Measurements from ENCODE around the gene ATXN8OS. TPM values are rescaled to one million over a fixed set of nuclear protein-coding genes. Genes with fewer than 3 reads are reported as not detected.

ATXN8OS gene
- total and polyA plus RNA-seq, 7 experiments from 2014 or later = not detected

- Mint-ChIP-seq H3K36me3 (no peaks in the 10 kb centered on the region), H3K4me1 (no peaks in the 10 kb centered on the region), H3K27ac (no peak overlapping the region), H3K9me3 (peaks cover 0 to 27% (median 6%) of the 10 kb centered on the region in 11 donors), H3K27me3 (no peaks in the 10 kb centered on the region), H3K4me3 (no peak overlapping the region)
- no peak overlapping the region for H3K27ac ChIP-seq (ENCODE audit: low read depth, low read length)
- intact Hi-C loops (cut with micrococcal nuclease) = no loop called here
- POLR2A ChIA-PET = no interaction called here
- DNase-seq (no peak), ATAC-seq (no peak)
- H3K36me3 ChIP-seq (ENCODE audit: control insufficient read depth in 2 of 3, insufficient read depth in 3 of 3, low read length in 3 of 3) = no peaks in the 10 kb centered on the region
- no peaks in the 10 kb centered on the region for H3K27me3 ChIP-seq (ENCODE audit: control insufficient read depth in 2 of 2, insufficient read depth in 2 of 2, low read length in 2 of 2)
- H3K9me3 ChIP-seq (ENCODE audit: control insufficient read depth in 2 of 3, low read length in 3 of 3) = no peaks in the 10 kb centered on the region
- H3K4me1 ChIP-seq (ENCODE audit: control insufficient read depth in 2 of 2, insufficient read depth in 2 of 2, low read length in 2 of 2) = no peaks in the 10 kb centered on the region
- CTCF ChIA-PET = no interaction called here
- H3K4me3 ChIP-seq (ENCODE audit: low read length) = no peak overlapping the region
Measured at GRCh38 chr13:70170689-70171088, 63.1 kb downstream of the ATXN8OS start.

GRCh38 chr13:70171151-70171550 is 63.5 kb downstream of the ATXN8OS start:
- Mint-ChIP-seq H3K27ac (no peak overlapping the region), H3K9me3 (peaks cover 0 to 27% (median 6%) of the 10 kb centered on the region in 11 donors), H3K4me1 (no peaks in the 10 kb centered on the region), H3K4me3 (no peak overlapping the region), H3K27me3 (no peaks in the 10 kb centered on the region), H3K36me3 (no peaks in the 10 kb centered on the region)
- H3K4me1 ChIP-seq (ENCODE audit: control insufficient read depth in 2 of 2, insufficient read depth in 2 of 2, low read length in 2 of 2) = no peaks in the 10 kb centered on the region
- H3K27ac ChIP-seq (ENCODE audit: low read depth, low read length) = no peak overlapping the region
- intact Hi-C loops (cut with micrococcal nuclease) = no loop called here
- H3K9me3 ChIP-seq (ENCODE audit: control insufficient read depth in 2 of 3, low read length in 3 of 3) = no peaks in the 10 kb centered on the region
- no peak overlapping the region for H3K4me3 ChIP-seq (ENCODE audit: low read length)
- DNase-seq (no peak), ATAC-seq (no peak)
- ChIA-PET POLR2A (no interaction called here), CTCF (no interaction called here)
- no peaks in the 10 kb centered on the region for H3K27me3 ChIP-seq (ENCODE audit: control insufficient read depth in 2 of 2, insufficient read depth in 2 of 2, low read length in 2 of 2)
- no peaks in the 10 kb centered on the region for H3K36me3 ChIP-seq (ENCODE audit: control insufficient read depth in 2 of 3, insufficient read depth in 3 of 3, low read length in 3 of 3)

GRCh38 chr13:70172946-70173597 is 65.4 kb downstream of the ATXN8OS start:
- H3K36me3 Mint-ChIP-seq = no peaks in the 10 kb centered on the region

GRCh38 chr13:70173598-70173959 is 66.0 kb downstream of the ATXN8OS start:
- POLR2A ChIA-PET = no interaction called here

More at GRCh38 chr13:70172946-70173597, 65.4 kb downstream of the ATXN8OS start:
- Mint-ChIP-seq H3K4me3 (no peak overlapping the region), H3K27ac (no peak overlapping the region), H3K27me3 (no peaks in the 10 kb centered on the region), H3K9me3 (peaks cover 0 to 34% (median 6%) of the 10 kb centered on the region in 11 donors), H3K4me1 (no peaks in the 10 kb centered on the region)
- H3K36me3 ChIP-seq (ENCODE audit: control insufficient read depth in 2 of 3, insufficient read depth in 3 of 3, low read length in 3 of 3) = no peaks in the 10 kb centered on the region
- no peak for DNase-seq
- ATAC-seq = no peak
- no peak overlapping the region for H3K27ac ChIP-seq (ENCODE audit: low read depth, low read length)
- no peaks in the 10 kb centered on the region for H3K9me3 ChIP-seq (ENCODE audit: control insufficient read depth in 2 of 3, low read length in 3 of 3)
- ChIA-PET POLR2A (no interaction called here), CTCF (no interaction called here)
- intact Hi-C loops (cut with micrococcal nuclease) = no loop called here
- H3K27me3 ChIP-seq (ENCODE audit: control insufficient read depth in 2 of 2, insufficient read depth in 2 of 2, low read length in 2 of 2) = no peaks in the 10 kb centered on the region
- H3K4me1 ChIP-seq (ENCODE audit: control insufficient read depth in 2 of 2, insufficient read depth in 2 of 2, low read length in 2 of 2) = no peaks in the 10 kb centered on the region
- no peak overlapping the region for H3K4me3 ChIP-seq (ENCODE audit: low read length)

GRCh38 chr13:70178346-70178745 is 70.7 kb downstream of the ATXN8OS start:
- intact Hi-C loops (cut with micrococcal nuclease) = no loop called here
- Mint-ChIP-seq H3K27ac (no peak overlapping the region), H3K4me3 (no peak overlapping the region), H3K36me3 (no peaks in the 10 kb centered on the region), H3K4me1 (no peaks in the 10 kb centered on the region), H3K9me3 (peaks cover 0 to 33% (median 4%) of the 10 kb centered on the region in 11 donors), H3K27me3 (no peaks in the 10 kb centered on the region)
- POLR2A ChIA-PET = no interaction called here
- H3K4me1 ChIP-seq (ENCODE audit: control insufficient read depth in 2 of 2, insufficient read depth in 2 of 2, low read length in 2 of 2) = no peaks in the 10 kb centered on the region
- DNase-seq (no peak), ATAC-seq (no peak)
- no peak overlapping the region for H3K27ac ChIP-seq (ENCODE audit: low read depth, low read length)
- H3K36me3 ChIP-seq (ENCODE audit: control insufficient read depth in 2 of 3, insufficient read depth in 3 of 3, low read length in 3 of 3) = no peaks in the 10 kb centered on the region
- no peaks in the 10 kb centered on the region for H3K27me3 ChIP-seq (ENCODE audit: control insufficient read depth in 2 of 2, insufficient read depth in 2 of 2, low read length in 2 of 2)
- CTCF ChIA-PET = no interaction called here
- no peak overlapping the region for H3K4me3 ChIP-seq (ENCODE audit: low read length)
- no peaks in the 10 kb centered on the region for H3K9me3 ChIP-seq (ENCODE audit: control insufficient read depth in 2 of 3, low read length in 3 of 3)

More at GRCh38 chr13:70173598-70173959, 66.0 kb downstream of the ATXN8OS start:
- H3K27ac ChIP-seq (ENCODE audit: low read depth, low read length) = no peak overlapping the region
- no peaks in the 10 kb centered on the region for H3K4me1 Mint-ChIP-seq
- no peak overlapping the region for H3K4me3 ChIP-seq (ENCODE audit: low read length)
- H3K27me3 ChIP-seq (ENCODE audit: control insufficient read depth in 2 of 2, insufficient read depth in 2 of 2, low read length in 2 of 2) = no peaks in the 10 kb centered on the region
- peaks cover 0 to 30% (median 6%) of the 10 kb centered on the region in 11 donors for H3K9me3 Mint-ChIP-seq
- no peaks in the 10 kb centered on the region for H3K36me3 Mint-ChIP-seq
- no peaks in the 10 kb centered on the region for H3K36me3 ChIP-seq (ENCODE audit: control insufficient read depth in 2 of 3, insufficient read depth in 3 of 3, low read length in 3 of 3)
- intact Hi-C loops (cut with micrococcal nuclease) = no loop called here
- no peaks in the 10 kb centered on the region for H3K27me3 Mint-ChIP-seq
- CTCF ChIA-PET = no interaction called here
- H3K9me3 ChIP-seq (ENCODE audit: control insufficient read depth in 2 of 3, low read length in 3 of 3) = no peaks in the 10 kb centered on the region
- H3K4me1 ChIP-seq (ENCODE audit: control insufficient read depth in 2 of 2, insufficient read depth in 2 of 2, low read length in 2 of 2) = no peaks in the 10 kb centered on the region
- DNase-seq (no peak), ATAC-seq (no peak)
- H3K4me3 Mint-ChIP-seq = no peak overlapping the region
- no peak overlapping the region for H3K27ac Mint-ChIP-seq

Other genes with a start within 250 kb of the ATXN8OS start
- not detected for gene KLHL1, start 626 bp downstream of the ATXN8OS start, total RNA-seq
- not detected for gene KLHL1, start 626 bp downstream of the ATXN8OS start, polyA plus RNA-seq

All from naive thymus-derived CD4-positive, alpha-beta T cell (primary cell).